DOHH2 (cell line): ENCODE results near the gene MAP4K1.

Source experiments
- H3F3A ChIP-seq: fragments of 200-600 bp; sonication (generic), shearing (Covaris generic); 2 replicates; pipeline ENCODE4 v1.6.0; 2016; ENCODE audit warnings: antibody characterized with exemption, mild to moderate bottlenecking; ENCODE audit not compliant: control insufficient read depth, insufficient read depth
- H3K27ac ChIP-seq: fragments of 200-600 bp; sonication (generic); 2 replicates; pipeline ENCODE4 v1.5.1; 2014; ENCODE audit warnings: low read depth, mild to moderate bottlenecking, low read length, moderate library complexity
- H3K27me3 ChIP-seq: fragments of 200-600 bp; sonication (generic); 2 replicates; pipeline ENCODE4 v1.6.1; 2014; ENCODE audit warnings: mild to moderate bottlenecking, low read length, mixed read lengths; ENCODE audit not compliant: control insufficient read depth
- H3K36me3 ChIP-seq: fragments of 200-600 bp; sonication (generic); 2 replicates; pipeline ENCODE4 v1.6.1; 2014; ENCODE audit warnings: mild to moderate bottlenecking, low read length, moderate library complexity, mixed read lengths; ENCODE audit not compliant: control insufficient read depth
- H3K4me1 ChIP-seq: fragments of 200-600 bp; sonication (generic); 2 replicates; pipeline ENCODE4 v1.6.1; 2014; ENCODE audit warnings: mild to moderate bottlenecking, low read length, mixed read lengths; ENCODE audit not compliant: control insufficient read depth
- H3K4me2 ChIP-seq: fragments of 200-600 bp; sonication (generic); 2 replicates; pipeline ENCODE4 v1.6.0; 2014; ENCODE audit warnings: mild to moderate bottlenecking, low read length, moderate library complexity
- H3K4me3 ChIP-seq: fragments of 200-600 bp; sonication (generic); 2 replicates; pipeline ENCODE4 v1.5.1; 2014; ENCODE audit warnings: mild to moderate bottlenecking, low read length, mixed read lengths
- H3K79me2 ChIP-seq: fragments of 200-600 bp; sonication (generic); 2 replicates; pipeline ENCODE4 v1.6.1; 2014; ENCODE audit warnings: mild to moderate bottlenecking, low read length, mixed read lengths; ENCODE audit not compliant: control insufficient read depth
- H3K9me2 ChIP-seq: fragments of 200-600 bp; sonication (generic); replicated peaks from 2 replicates; pipeline ENCODE4 v1.6.1; 2014; ENCODE audit warnings: mild to moderate bottlenecking, low read length, mixed read lengths; ENCODE audit not compliant: control insufficient read depth
- H3K9me3 ChIP-seq: fragments of 200-600 bp; sonication (generic); 2 replicates; pipeline ENCODE4 v1.6.1; 2014; ENCODE audit warnings: antibody characterized with exemption, low read length, mixed read lengths; ENCODE audit not compliant: control insufficient read depth, insufficient read depth
- H4K20me1 ChIP-seq: fragments of 200-600 bp; sonication (generic); 2 replicates; pipeline ENCODE4 v1.6.0; 2014; ENCODE audit warnings: low read depth, mild to moderate bottlenecking, antibody characterized with exemption, low read length, moderate library complexity; ENCODE audit not compliant: control insufficient read depth, insufficient read depth
- EZH2phosphoT487 ChIP-seq: fragments of 200-600 bp; sonication (generic); IDR thresholded peaks from 2 replicates; pipeline ENCODE4 v1.6.1; 2017; ENCODE audit warnings: borderline replicate concordance, mild to moderate bottlenecking, antibody characterized with exemption, low read length, moderate library complexity, mixed read lengths
- TF ChIP-seq, protein P1 (sequence below): fragments of 200-600 bp; sonication (generic); IDR thresholded peaks from one replicate; pipeline ENCODE4 v1.5.1; 2014; ENCODE audit warnings: antibody characterized with exemption, mild to moderate bottlenecking, low read depth, low read length; ENCODE audit not compliant: poor library complexity, severe bottlenecking

Gene MAP4K1

DNA sequence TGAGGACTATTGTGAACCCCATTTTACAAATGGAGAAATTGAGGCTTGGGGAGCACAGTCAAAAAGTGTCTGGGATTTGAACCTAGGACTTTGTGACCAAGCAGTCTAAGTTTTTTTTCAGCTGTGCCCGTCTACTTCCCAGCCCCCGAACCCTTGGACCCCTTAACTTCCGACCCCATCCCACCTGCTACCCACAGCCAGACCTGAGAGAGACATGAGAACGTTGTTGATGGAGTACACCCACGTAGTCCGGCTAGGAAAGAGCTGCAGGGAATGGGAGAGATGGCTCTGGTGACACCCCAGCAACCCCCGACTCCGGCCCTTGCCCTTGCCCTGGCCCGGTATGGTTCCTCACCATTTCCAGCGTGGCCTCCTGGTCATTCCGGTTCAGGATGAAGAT, 18.0 kb downstream of the MAP4K1 start:
- peaks cover 3% of the 10 kb centered on the region; the same call in 1 of the 2 replicates for H3F3A ChIP-seq
- no peaks in the 10 kb centered on the region for H3K27me3 ChIP-seq
- no peak overlapping the region for H3K4me3 ChIP-seq
- H3K27ac ChIP-seq: no peak overlapping the region
- H3K9me3 ChIP-seq: no peaks in the 10 kb centered on the region
- no peaks in the 10 kb centered on the region for H3K9me2 ChIP-seq
- H3K4me2 ChIP-seq: no peak overlapping the region
- no peaks in the 10 kb centered on the region for H3K79me2 ChIP-seq
- peaks cover 34% of the 10 kb centered on the region for H3K36me3 ChIP-seq
- no peaks in the 10 kb centered on the region for H4K20me1 ChIP-seq
- no peaks in the 10 kb centered on the region for H3K4me1 ChIP-seq
- no peak for TF ChIP-seq EZH2phosphoT487
- TF ChIP-seq, protein P1, sequence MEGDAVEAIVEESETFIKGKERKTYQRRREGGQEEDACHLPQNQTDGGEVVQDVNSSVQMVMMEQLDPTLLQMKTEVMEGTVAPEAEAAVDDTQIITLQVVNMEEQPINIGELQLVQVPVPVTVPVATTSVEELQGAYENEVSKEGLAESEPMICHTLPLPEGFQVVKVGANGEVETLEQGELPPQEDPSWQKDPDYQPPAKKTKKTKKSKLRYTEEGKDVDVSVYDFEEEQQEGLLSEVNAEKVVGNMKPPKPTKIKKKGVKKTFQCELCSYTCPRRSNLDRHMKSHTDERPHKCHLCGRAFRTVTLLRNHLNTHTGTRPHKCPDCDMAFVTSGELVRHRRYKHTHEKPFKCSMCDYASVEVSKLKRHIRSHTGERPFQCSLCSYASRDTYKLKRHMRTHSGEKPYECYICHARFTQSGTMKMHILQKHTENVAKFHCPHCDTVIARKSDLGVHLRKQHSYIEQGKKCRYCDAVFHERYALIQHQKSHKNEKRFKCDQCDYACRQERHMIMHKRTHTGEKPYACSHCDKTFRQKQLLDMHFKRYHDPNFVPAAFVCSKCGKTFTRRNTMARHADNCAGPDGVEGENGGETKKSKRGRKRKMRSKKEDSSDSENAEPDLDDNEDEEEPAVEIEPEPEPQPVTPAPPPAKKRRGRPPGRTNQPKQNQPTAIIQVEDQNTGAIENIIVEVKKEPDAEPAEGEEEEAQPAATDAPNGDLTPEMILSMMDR: no peak

DNA sequence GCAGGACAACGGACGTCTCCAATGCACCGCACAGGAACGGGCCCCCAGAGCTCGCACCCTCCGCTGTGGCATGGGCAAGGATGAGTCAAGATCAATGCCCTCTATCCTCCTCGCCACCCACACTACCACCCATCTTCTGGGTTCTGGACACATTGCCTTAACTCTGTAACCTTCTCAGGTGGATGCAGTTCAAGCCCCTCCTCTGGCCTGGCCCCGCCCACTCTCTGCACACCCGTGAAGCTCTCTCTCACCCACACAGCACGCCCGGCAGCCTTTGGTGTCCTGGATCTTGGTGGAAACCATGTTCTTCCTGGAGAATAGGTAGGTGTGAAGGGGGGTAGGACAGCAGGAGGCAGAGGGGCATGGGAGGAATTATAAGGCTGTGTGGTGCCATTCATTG, 20.7 kb downstream of the MAP4K1 start:
- H3K4me2 ChIP-seq: no peak overlapping the region

DNA sequence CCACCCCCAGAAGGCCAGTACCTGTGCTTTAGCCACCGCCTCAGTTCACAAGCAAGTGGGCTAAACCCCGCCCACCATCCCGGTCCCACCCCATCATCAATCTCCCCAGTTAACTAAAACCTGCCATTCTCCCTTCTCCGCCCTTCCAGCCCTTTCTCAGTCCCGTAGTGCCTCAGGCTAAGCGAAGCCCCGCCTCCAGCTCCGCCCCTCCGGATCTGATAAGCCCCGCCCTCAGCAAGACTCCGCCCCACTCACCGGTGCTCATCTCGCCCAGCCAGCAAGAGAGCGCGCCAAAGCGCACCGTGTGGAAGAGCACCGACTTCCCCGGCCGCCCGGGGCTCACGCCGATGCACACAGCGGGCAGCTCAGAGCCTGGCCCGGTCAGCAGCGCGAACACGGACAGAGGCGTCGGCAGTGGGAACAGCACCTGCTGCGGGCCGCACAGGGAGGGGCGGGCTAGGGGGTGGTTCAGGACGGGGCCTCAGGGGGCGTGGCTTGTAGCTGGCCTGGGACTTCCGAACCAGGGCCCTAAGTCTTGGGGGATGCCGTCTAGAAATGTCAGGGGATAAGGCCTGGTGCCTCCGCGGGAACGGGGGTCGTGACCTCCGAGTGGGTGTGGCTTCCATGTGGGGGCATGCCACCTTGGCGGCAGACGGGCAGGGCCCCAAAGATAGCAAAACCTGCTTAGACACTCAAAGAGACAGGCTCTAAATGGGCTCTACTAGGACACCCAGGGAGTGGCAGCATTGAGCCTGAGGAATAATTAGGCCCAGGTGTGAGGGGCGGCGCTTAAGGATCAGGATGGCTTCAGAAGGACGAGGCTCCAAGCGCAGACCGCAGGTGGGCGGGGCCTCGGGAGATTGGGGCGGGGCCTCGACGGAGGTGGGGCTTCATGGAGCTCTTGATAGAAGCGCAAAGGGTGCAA, 21.4 kb downstream of the MAP4K1 start:
- Histone ChIP-seq H4K20me1 (no peaks in the 10 kb centered on the region), H3K27me3 (no peaks in the 10 kb centered on the region), H3K4me2 (no peak overlapping the region), H3K4me3 (no peak overlapping the region), H3K27ac (no peak overlapping the region), H3K79me2 (no peaks in the 10 kb centered on the region), H3K4me1 (no peaks in the 10 kb centered on the region), H3F3A (no peaks in the 10 kb centered on the region), H3K9me3 (no peaks in the 10 kb centered on the region), H3K9me2 (no peaks in the 10 kb centered on the region), H3K36me3 (peaks cover 44% of the 10 kb centered on the region)
- TF ChIP-seq EZH2phosphoT487: no peak
- TF ChIP-seq, protein P1: no peak

More for the DNA sequence above, 20.7 kb downstream of the MAP4K1 start:
- peaks cover 46% of the 10 kb centered on the region for H3K36me3 ChIP-seq
- H3K9me2 ChIP-seq: no peaks in the 10 kb centered on the region
- H3F3A ChIP-seq: no peaks in the 10 kb centered on the region
- H3K79me2 ChIP-seq: no peaks in the 10 kb centered on the region
- no peaks in the 10 kb centered on the region for H4K20me1 ChIP-seq
- H3K4me3 ChIP-seq: no peak overlapping the region
- H3K9me3 ChIP-seq: no peaks in the 10 kb centered on the region
- no peak for TF ChIP-seq EZH2phosphoT487
- TF ChIP-seq, protein P1: no peak
- H3K27ac ChIP-seq: no peak overlapping the region
- H3K4me1 ChIP-seq: no peaks in the 10 kb centered on the region
- H3K27me3 ChIP-seq: no peaks in the 10 kb centered on the region
